ENCODE measurements around the gene HMGA1.

Gene HMGA1, protein sequence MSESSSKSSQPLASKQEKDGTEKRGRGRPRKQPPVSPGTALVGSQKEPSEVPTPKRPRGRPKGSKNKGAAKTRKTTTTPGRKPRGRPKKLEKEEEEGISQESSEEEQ

DNA sequence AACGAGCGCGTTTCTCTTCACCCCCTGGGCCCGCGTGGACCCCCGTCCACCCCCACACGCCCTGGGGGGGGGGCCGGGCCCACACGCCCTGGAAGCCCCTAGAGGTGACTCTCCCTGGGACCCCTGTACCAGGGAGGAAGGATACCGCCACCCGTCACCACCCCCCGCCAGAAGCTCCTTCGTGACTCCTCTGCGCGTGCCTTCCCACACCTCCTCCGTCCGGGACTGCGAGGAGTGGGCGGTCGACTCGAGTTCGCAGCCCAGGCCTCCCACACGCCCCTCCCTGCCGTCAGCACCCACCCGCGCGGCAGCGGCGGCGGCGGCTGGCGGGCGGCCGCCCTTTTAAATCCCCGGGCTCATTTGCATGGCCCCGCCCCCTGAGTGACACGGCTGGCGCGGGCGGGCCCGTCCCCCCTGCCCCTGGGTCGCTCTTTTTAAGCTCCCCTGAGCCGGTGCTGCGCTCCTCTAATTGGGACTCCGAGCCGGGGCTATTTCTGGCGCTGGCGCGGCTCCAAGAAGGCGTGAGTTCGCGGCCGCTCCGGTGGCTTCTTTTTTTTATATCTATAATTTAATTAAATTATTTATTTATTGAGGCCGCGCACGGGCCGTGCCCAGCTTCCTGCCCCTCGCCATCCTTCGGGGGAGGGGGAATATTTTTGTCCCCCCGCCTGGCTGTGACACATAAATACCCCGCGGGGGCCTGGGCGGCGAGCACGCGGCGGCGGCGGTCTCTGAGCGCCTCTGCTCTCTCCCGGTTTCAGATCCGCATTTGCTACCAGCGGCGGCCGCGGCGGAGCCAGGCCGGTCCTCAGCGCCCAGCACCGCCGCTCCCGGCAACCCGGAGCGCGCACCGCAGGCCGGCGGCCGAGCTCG lies at the start of gene HMGA1:
HMGA1 (plus strand) TSS at position 431 of the 873 bp plus-strand sequence. CDS start 3,908 bp downstream, outside the sequence.
- DNase-seq: peak; percentile 95

DNA sequence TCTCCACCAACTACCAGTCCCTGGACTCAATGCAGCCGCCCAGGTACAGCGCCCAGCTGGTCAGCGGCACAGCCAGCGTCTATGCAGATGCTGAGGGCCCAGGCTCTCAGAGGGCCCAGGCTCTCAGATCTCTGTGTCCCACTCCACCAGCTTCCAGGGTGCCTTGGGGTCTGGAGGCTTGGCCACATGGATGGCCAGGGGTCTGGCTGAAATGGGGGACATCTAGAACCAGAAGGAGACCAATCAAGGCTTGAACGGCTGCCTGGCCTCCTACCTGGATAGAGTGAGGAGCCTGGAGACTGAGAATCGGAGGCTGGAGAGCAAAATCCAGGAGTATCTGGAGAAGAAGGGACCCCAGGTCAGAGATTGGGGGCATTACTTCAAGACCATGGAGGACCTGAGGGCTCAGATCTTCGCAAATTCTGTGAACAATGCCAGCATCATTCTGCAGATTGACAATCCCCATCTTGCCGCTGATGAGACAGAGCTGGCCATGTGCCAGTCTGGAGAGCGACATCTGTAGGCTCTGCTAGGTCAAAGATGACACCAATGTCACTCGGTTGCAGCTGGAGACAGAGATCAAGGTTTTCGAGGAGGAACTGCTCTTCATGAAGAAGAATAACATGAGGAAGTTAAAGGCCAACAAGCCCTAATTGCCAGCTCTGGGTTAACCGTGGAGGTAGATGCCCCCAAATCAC lies 46.7 kb upstream of the HMGA1 start:
- DNase-seq: no peak

DNA sequence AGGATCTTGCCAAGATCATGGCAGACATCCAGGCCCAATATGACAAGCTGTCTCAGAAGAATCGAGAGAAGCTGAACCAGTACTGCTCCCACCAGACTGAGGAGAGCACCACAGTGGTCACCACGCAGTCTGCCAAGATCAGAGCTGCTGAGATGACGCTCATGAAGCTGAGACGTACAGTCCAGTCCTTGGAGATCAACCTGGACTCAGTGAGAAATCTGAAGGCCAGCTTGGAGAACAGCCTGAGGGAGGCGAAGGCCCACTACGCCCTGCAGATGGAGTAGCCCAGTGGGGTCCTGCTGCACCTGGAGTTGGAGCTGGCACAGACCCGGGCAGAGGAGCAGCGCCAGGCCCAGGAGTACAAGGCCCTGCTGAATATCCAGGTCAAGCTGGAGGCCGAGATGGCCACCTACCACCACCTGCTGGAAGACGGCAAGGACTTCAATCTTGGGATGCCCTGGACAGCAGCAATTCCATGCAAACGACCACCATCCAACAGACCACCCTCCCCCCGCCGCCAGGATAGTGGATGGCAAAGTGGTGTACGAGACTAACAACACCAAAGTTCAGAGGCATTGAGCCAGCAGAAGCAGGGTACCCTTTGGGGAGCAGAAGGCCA lies 46.1 kb upstream of the HMGA1 start:
- no peak for DNase-seq

DNA sequence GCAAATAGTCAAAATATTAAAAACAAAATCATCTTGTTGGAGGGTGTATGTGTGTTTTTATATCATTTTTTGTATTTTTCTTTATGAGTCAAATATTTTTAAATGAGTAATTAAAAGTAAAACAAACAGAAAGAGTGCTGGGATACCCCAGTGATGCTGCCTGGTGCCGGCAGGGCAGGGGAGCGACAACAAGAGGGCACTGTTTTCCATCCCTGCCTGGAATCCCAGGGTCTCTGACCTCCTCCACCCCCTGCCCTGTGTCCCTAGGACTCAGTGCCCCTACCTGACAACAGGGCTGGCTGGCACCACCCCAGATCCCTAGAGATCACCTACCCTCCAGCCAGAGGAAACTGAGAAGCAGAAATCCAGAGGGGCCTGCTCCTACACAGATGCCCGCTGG lies 41.9 kb upstream of the HMGA1 start:
- DNase-seq: no peak

DNA sequence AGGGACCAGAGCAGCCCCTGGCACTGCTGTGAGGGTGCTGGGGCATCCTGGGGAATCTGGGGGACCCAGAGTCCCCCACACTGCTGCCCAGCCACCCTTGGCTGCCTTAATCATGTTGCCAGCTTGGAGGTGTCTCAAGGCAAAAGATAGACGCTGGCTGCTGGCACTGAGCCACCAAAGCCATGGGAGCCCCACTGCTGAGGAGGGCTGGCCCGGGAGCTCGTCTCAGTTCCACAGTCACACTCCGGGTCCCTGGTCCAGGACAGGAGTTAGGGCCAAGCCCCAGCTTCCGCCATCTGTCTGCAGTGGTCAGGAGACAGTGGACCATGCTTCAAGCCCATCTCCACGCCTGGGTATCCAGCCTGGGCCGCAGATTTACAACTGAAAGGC lies 41.0 kb upstream of the HMGA1 start:
- DNase-seq: no peak

DNA sequence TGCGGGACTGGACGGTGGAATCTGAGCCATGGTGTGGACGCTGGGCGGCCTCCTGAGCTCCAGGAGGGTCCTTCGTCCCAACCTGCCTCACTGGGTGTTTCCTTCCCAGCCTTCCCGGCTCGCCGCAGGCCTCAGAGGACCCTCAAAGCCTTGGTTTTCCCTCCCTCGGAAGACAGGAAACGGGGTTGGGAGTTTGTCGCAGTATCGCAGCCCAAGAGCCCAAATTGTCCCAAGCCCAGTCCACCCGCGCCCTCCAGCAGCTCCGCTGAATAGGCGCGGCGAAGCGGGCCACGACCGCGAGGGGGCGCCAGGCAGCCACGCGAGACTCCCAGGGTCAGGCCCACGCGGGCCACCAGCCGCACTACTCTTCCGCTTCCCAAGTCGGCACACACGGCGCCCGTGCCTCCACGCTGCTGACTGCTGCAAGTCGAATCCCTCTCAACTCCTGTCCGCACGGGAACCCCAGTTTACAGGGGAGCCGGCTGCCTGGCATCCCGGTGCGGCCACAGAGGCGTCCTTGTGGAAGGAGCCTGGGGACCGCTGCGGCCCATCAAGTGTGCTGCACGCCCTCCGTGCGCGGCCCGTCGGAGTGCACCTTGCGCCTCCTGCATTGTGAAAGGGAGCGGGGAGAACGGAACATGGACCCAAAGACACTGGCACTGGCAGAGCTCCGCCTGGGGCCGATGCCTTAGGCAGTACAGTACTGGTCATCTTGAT lies 40.4 kb upstream of the HMGA1 start:
- DNase-seq: peak; percentile 36

DNA sequence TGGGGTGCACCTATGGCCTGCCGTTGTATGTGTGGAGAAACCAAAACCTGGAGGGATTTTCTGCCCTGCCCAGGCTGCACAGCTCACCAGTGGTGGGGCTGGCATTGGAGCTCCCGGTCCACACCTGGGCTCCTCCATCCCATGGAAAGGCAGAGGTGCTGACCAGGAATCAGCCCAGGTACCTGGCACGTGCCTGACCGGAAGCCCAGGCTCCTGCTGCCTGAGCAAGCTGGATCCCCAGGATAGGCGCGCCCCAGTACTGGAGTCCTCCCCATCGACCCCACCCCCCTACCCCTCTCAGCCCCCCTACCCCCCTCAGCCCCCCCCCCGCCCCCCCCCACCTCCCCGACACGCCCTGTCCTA lies 39.9 kb upstream of the HMGA1 start:
- no peak for DNase-seq

DNA sequence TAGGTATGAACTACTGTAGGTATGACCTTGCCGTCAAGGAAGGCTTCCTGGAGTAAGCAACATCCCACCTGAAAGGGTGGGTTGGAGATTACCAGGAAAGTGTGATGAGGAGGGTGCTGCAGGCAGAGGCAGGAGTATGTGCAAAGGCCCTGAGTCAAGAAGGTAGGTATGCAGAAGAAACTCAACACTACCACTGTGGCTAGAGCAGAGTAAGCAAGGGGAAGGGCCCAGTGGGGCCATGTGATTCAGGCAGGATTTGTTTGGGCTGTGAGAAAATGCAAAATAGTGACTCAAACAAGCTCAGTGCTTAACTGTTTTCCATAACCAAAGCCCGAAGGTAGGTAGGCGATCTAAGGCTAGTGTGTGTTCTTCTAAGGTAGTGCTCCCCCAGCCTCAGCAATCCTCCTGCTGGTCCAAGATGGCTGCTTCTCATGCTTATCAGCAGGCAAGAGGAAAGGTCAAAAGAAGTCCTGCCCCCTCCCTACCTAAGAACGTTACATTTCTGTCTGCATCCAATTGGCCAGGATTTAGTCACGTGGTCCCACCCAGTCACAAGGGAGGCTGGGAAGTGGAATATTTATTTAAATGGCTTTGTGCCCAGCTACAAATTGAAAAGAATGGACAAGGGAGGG lies 36.2 kb upstream of the HMGA1 start:
- DNase-seq: no peak

DNA sequence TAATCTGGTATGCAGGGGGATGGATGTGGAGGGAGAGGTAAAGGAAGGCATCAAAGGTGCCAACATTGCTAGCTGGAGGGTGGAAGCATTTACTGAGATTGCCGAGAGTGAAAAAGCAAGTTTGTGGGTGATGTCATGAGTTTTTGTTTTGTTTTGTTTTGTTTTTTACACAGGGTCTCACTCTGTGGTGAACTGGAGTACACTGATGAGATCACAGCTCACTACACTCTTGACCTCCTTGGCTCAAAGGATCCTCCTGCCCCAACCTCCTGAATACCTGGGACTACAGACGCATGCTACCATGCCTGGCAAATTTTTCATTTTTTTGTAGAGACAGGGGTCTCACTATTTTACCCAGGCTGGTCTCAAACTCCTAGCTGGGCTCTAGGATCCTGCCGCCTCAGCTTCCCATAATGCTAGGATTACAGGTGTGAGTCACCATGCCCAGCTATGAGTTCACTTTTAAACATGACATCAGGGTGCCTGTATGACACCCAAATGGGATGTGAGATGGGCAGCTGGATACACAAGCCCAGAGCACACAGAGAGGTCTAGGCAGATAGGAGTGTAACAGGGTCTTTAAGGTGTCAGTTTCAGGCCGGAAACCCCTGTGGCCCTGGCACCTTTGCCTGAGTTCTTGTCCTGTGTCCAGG lies 35.1 kb upstream of the HMGA1 start:
- DNase-seq: no peak

DNA sequence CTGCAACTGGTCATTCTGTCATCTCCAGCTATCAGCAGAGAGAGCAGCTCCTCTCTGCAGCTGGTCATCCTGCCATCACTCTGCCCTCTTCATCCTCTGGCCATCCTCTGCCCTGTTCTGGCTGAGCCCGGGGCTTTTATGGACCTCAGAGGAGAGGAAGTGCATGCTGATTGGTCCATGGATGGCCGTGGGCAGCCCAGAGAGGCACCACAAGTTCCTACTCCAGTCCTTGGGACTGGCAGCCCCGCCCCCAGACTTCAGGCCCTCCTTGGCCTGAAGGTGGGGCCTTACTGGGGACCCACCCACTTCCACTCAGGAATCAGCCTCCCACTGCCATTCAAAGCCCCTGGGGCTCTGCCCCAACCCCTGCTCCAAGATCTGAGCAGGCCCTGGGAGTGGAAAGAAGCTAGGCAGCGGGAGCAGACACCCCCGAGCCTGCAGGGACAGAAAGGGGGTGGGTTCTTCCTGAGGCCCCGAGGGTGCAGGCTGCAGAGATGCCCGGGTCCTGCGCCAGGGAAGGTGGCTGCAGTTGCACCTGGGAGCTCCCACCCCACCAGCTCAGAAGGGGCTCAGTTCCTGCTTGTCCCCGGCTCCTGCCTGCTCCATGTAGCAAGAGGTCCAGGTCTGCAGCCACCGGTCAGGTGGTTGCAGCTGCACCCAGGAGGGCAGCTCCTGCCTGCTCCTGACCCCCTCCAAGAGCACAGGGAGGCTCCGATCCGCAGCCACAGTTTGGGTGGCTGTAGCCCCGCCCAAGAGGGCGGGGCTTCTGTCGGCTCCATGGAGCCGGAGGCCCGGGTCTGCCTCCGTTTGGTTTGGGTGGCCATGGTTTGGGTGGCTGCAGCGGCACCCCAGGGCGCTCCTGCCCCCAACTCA lies 34.1 kb upstream of the HMGA1 start:
- no peak for DNase-seq

DNA sequence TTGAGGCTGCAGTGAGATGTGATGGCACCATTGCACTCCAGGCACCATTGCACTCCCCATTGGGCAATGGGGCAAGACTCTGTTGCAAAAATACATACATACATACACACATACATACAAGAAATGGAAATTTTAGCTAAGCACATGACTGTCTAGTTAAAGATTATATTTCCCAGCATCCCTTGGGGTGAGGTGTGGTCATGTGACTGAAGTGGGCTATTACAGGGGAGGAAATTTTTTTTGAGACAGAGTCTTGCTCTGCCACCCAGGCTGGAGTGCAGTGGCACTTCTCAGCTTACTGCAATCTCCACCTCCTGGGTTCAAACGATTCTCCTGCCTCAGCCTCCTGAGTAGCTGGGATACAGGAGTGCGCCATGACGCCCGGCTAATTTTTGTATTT lies 32.0 kb upstream of the HMGA1 start:
- DNase-seq: no peak

DNA sequence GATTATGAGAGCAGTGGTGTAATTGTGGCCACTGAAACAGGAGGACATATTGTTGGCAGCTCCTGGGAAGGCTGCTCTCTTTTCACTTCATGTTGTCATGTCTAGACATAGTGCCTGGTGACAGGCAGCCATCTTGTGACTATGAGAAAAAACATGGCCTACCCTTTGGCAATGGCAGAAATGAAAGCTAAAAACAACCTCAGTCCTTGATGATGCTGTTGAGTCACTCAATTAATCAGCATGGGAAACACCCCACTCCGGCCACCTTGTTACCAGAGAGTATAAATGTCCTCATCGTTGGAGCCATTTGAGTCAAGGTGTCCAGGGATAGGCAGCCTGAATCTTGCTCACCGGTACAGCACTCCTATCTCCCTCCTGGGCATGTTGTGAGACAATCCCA lies 31.2 kb upstream of the HMGA1 start:
- no peak for DNase-seq

DNA sequence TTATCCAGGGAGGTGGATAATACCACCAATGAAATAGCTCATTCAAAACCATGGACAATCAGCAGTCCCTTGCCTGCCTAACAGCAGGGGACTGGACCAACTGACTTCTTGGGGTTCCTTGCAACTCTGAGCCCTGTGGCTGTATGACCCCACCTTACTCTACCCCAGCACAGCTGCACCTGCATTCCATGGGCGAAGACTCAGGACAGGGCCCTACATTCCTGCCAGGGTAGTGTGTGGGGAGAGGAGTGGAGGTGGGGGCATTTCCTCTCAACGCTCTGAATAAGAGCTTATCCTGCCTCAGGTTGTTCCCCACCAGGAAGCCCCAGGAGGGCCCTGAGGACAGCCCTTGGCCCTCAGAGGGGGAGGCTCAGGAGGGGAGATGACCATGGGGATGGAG lies 30.8 kb upstream of the HMGA1 start:
- no peak for DNase-seq

DNA sequence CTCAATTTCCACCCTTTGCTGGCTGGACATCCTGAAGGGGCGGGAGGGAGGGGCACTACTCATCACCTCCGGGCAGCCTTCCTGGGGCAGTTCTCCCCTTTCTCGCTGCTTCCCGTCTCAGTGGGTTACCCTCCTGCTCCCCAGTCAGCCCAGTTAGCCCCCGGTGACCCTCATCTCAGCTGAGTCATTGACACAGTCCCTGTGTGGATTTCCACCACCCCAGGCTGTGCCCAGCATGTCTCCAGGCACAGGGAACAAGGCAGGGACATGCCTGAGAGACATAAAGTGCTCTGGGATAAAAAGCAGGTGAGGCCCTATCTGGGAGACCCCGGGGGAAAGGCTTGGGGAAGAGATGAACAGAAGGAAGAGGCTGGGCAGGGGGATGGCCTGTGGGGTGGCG lies 29.9 kb upstream of the HMGA1 start:
- DNase-seq: no peak

DNA sequence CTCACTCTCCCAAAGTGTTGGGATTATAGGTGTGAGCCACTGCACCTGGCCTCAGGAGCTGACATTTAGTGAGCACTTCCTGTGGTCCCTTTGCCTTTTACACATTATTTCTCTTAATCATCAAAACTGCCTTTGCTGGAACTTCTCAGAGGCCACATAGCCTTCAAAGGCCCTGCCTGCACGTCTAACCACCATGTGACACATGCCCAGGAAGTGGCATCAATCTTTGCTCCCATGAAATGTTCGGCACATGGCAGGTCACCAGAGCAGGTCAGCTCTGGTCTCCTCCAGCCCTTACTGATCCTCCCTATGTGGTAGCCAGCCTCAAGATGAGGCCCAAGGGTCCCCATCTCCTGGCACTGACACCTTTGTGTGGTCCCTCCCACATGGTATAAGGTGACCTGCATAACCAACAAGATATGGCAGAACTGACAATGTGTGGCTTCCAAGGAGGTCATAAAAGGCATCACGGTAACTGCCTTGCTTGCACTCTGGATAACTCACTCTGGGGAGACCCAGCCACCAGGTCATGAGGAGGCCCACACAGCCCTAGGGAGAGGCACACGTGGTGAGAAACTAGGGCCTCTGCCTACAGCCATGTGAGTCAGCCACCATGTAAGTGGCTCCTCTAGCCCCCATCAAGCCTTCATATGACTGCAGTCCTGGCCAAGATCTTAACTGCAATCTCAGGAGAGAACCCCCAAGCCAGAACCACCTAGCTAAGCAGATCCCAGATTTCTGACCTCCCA lies 28.8 kb upstream of the HMGA1 start:
- DNase-seq: no peak

DNA sequence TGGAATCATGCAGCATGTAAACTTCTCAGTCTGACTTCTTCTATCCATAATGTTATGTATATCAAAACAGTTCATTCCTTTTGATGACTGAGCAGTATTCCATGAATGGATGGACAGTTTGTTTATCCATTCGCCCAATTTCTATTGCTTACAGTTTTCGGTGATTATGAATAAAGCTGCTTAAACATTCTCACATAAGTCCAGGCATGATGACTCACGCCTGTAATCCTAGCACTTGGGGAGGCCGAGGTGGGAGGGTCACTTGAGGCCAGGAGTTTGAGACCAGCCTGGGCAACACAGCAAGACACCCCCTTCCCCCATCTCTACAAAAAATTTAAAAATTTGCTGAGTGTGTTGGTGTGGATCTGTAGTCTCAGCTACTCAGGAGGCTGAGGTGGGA lies 22.9 kb upstream of the HMGA1 start:
- no peak for DNase-seq

DNA sequence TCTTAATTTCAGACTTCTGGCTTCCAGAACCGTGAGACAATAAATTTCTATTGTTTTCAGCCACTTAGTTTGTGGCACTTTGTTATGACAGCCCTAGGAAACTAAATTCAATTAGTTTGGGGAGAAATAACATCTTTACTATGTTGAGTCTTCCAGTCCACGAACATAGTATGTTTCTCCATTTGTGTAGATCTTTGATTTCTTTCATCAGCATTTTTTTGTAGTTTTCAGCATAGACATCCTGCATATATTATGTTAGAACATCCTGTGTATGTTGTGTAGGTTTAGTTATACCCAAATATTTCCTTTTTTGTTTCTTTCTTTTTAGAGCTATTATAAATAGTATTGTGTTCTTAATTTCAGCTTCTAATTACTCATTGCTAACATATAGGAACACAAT lies 18.0 kb upstream of the HMGA1 start:
- no peak for DNase-seq

DNA sequence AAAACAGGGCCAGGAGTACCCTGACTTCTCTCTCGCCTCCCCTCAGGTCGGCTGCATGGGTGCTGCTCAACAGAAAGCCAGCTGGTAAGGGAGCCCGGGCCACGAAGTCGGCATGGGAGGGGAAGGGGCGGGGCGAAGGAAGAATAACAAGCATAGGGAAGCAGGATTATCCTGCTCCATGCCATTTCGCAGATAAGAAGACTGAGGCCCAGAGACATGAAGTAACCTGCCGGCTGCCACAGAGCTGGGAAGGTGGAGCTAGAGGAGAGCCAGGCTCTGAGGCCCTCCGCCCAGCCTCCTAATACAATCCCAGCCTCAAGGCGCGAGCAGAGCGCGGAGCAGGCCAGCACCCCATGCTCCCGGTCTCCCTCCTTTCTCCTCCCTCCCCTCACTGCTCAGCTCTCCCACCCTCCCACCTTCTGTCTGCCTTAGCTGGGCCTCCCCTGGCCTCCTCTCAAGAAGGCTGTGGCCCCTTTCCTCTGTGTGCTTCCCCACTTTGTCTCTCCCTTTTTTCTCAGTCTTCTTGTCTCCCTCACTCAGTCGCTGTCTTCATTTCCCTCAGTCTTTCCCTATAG lies 13.2 kb upstream of the HMGA1 start:
- peak; percentile 68 for DNase-seq

DNA sequence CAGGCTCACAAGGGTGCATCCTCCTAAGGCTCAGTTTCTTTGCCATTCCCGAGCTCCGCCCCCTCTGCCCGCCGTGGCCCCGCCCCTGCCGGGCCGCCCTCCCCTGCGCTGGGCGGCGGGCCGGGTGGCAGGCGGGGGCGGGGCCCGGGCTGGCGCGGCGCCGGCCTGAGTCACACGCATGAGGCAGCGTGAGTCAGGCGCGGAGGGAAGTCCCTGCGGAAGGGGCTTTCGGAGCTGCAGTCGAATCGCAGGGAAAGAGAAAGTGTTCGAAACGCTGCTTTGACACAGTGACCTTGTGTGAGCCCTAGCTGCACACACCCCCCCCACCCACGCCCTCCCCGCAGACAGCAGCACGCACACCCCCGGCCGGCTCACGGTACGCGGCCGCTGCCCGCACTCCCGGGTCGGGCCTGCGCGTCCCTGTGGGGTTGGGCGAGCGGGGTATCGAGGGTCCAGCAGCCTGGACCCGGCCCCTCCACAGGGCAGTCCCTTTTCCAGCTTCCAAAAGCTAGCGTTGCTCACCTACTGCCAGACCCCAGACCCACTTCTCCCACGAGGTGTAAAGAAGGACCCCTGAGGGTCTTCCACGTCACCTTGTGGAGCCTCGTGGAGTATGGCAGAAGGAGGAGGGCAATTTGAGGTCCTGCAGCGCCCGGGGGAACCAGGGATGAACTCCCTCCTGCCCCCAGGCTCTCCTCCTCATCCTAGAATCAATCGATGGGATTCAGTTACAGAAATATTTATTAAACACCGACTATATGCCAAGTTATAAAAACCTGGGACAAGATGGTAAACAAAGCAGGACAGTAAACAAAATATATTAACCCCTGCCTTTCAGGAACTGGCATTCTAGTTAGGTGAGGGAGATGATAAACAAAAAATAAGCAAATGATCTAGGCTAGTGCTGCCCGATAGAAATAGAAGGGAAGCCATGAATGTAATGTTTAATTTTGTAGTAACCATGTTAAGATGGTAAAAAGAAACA lies 12.4 kb upstream of the HMGA1 start:
- peak; percentile 85 for DNase-seq

Data from NCI-H1436 (cell line).